CD4-positive, alpha-beta T cell treated with Interleukin-17A for 4 hours (primary cell): Measurements from ENCODE around the gene TEX2.
"Not testable (repeated sequence)": the region's sequence is repeated elsewhere in the genome, so short reads cannot be mapped to it uniquely, and the experiment has no call there.

Experiments used
- DNase-seq: peaks from one replicate; pipeline ENCODE4 v3.0.0-alpha.2; 2020; ENCODE audit warnings: mixed read lengths

The TEX2 gene

GRCh38 chr17:64180089-64181073 is 82.7 kb downstream of the TEX2 start:
- no peak for DNase-seq

DNA sequence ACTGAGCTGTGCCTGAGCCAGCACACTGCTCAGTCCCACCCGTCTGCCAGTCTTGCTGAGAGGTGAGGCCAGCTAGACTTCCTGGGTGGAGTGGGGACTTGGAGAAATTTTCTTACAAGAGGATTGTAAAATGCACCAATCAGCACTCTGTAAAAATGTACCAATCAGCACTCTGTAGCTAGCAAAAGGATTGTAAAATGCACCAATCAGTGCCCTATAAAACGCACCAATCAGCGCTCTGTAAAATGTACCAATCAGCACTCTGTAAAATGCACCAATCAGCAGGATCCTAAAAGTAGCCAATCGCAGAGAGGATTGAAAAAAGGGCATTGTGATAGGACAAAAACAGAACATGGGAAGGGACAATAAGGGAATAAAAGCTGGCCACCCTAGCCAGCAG is 84.0 kb downstream of the TEX2 start:
- DNase-seq: not testable (repeated sequence)

DNA sequence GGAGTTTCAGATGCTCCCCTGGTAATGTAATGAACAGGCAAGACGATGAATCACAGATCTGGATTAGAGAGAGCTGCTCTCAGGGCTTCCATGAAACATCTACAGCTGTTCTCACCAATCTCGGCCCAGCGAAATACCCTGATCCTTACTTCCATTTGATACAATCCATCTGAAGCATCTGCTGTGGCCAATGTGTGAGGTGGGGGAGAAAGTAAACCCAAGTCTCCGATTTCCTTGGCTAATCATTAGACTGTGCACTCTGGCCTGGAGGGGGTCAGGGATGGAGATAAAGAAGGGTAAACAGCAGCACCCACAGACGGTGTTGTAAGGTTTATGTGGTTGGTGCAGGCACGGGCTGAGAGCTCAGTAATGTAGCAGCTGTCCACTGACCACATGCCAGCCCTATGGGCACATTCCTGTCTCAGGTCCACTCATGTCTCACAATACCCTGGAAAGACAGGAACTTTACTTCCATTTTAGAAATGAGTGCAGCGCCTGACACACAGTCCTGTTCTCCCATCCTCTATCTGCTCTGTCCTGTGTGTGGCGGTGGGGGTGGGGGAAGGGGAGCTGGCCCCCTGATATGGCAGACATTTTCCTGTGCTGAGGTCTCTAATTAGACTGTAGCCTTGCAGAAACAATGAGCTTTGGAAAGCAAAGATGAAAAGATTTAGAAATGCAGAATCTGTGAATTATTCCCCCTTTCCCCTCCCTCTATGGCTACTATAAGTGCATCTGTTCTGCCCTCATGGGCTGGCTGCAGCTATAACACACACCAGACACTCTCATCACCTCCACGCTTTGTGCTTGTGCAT is 84.8 kb downstream of the TEX2 start:
- DNase-seq: no peak

- DNase-seq: no peak
Measured at GRCh38 chr17:64177311-64178010, 85.6 kb downstream of the TEX2 start.

GRCh38 chr17:64176556-64176955 is 86.5 kb downstream of the TEX2 start:
- no peak for DNase-seq

DNA sequence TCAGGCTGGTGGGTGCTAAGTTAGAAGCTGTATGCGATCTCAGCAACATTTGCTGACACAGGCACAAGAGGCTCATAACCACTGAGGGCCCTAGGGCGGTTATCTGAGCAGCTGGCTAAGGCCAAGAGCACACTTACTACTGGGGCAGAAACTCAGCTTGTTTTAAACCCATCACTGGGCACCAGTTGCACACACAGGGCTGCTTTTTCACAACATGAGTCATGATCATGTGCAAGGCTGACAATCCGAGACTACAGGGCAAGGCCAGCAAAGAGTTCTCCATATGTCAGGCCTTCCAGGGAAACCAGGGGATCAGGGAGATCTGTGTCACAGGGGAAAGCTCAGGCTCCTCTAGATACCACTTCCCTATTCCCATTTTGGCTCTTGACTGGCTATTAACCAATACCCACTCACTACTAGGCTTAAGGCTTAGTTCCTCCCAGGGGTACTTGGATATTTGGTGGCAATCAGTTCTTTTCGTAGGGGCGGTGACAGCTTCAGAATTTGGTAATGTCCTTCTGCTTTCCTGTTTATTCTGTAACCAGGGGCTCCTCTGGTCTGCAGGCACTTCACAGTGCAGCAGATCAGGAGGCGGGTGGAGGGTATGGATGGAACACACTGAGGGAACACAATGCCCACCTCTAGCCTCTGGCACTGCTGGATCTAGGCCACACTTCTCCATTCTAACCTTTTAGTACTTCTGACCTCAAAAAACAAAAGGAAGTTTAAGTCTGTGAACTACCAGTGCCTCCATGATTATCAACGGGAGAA is 88.2 kb downstream of the TEX2 start:
- DNase-seq: no peak

DNA sequence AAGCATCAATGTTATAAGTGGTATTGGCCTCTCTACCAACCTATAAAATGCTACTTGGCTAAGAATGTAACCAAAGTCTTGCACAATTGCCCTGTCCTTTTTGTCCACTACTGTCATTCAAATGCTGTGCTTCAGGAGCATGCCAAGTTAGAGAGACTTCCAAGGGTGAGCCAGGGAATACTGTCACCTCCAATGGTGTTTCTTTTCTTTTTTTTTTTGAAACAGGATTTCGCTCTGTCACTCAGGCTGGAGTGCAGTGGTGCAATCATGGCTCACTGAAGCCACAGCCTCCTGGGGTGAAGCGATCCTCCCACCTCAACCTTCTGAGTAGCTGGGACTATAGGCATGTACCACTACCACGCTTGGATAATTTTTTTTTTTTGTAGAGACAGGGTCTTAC is 89.4 kb downstream of the TEX2 start:
- no peak for DNase-seq

DNA sequence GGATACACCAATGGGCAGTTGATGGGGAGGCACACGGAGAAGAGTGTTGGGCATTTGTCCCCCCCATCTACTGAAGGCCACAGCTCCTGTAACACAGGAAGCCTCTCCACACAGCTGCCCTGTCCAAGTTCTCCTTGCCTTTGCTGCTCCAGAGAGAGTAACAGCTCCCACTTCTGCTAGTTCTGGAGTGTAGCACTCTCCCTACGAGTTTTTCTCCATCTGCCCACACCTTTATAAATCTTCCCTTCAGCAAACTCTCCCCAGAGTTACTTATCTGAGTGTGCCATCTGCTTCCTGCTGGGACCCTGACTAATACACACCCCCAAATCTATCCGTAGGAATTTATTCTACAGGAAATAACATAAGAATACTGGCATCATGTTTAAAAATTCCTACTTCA is 90.5 kb downstream of the TEX2 start:
- no peak for DNase-seq

DNA sequence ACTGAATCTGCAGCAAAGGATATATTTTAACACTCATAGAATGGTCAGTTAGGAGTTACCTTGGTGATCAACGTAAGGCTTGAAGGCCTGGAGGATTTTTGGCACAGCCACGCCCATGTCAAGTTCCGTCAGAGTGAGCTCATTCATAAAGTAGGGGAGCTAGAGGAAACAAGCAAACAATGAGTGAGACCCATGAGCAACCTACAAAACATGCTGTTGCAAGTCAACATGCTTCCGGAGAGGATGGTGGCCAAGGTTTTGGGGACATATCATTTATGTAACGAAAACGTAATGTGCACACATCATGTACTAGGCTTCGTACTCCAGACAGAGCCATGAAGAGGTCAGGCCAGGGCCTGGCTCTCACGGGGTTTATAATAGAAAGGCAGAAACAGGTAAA is 92.0 kb downstream of the TEX2 start:
- no peak for DNase-seq

GRCh38 chr17:64170286-64170685 is 92.8 kb downstream of the TEX2 start:
- DNase-seq: no peak

GRCh38 chr17:64167666-64168065 is 95.4 kb downstream of the TEX2 start:
- not testable (repeated sequence) for DNase-seq

DNA sequence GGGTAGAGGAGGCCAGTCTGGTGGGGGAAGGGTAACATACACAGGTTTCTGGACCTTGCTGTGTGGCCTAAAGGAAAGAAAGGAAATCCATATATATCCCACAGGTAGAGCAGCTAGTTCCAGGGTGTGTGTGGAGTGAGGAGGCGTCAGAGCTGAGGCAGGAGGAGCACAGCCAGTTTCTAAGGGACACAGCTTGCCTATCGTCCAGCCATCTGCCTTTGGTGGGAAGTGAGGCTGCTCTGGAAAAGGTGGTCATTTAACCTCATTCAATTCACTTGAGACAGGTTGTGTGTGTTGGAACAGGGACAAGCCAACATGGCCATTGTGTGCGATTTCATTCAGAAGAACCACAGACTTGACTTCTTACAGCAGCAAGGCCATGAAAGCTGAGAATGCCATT is 96.2 kb downstream of the TEX2 start:
- no peak for DNase-seq

- no peak for DNase-seq
Measured at GRCh38 chr17:64165347-64165746, 97.7 kb downstream of the TEX2 start.

DNA sequence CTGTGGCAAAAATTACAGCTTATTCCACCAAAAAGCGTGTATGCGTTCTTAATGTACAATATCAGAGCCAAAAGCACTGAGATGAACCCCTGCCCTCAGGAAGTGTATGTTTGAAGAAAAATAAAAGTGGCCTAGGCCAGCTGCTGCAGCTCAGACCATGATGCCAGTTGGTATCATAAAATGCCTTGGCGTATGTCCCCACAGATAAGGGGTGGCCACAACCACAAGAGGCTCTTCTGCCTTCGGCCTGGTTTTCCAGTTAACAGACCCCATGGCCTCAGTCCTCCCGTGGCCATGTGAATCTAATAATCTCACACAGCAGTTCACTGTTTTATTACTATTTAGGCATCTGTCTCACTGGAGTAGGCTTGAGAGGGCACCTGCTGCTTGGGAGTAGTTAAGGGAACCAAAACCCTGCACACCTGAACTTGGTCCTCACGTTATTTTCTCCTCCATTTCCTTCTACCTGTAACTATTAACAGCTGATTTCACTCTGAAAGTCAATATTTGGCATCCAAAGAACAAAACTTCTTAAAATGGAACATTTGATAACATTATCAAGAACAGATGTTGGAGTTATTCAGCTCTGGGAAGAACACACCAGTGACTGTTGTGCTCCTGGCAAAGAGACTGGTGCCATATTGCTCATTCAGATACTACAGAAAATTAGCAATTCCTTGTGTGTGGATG is 98.3 kb downstream of the TEX2 start:
- DNase-seq: no peak

GRCh38 chr17:64163468-64163867 is 99.6 kb downstream of the TEX2 start:
- DNase-seq: no peak

GRCh38 chr17:64162554-64162953 is 100.5 kb downstream of the TEX2 start:
- no peak for DNase-seq

- DNase-seq: no peak
Measured at GRCh38 chr17:64161380-64162176, 101.5 kb downstream of the TEX2 start.

- DNase-seq: no peak
Measured at GRCh38 chr17:64160378-64160777, 102.7 kb downstream of the TEX2 start.

- DNase-seq: no peak
Measured at GRCh38 chr17:64158831-64159590, 104.0 kb downstream of the TEX2 start.

DNA sequence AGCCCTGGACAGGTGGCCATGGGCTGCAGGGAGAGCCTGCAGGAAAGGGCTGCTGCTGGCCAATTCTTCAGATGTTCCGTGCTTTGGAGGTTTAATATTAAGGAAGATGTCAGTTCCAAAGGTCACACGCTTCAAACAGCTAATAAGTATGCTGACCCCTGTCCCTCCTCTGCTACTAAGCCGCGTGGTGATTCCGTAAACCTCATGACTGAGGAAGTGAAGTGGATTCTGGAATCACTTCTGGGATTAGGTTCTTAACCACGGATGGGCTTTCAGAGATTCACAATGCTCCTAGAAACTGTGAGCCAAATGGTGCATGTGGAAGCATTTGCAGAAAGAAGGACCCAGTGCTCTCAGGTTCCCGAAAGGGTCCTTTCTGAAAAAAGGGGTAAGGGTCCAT is 104.7 kb downstream of the TEX2 start:
- no peak for DNase-seq
